GM12872 (cell line): ENCODE results near the gene PPA1.

Source experiments
- TF ChIP-seq, protein P1 (sequence below): IDR thresholded peaks from 3 replicates; pipeline ENCODE4 v1.5.1; 2011; ENCODE audit warnings: low read depth, mild to moderate bottlenecking, low read length, moderate library complexity; ENCODE audit not compliant: insufficient read depth

PPA1 gene

DNA sequence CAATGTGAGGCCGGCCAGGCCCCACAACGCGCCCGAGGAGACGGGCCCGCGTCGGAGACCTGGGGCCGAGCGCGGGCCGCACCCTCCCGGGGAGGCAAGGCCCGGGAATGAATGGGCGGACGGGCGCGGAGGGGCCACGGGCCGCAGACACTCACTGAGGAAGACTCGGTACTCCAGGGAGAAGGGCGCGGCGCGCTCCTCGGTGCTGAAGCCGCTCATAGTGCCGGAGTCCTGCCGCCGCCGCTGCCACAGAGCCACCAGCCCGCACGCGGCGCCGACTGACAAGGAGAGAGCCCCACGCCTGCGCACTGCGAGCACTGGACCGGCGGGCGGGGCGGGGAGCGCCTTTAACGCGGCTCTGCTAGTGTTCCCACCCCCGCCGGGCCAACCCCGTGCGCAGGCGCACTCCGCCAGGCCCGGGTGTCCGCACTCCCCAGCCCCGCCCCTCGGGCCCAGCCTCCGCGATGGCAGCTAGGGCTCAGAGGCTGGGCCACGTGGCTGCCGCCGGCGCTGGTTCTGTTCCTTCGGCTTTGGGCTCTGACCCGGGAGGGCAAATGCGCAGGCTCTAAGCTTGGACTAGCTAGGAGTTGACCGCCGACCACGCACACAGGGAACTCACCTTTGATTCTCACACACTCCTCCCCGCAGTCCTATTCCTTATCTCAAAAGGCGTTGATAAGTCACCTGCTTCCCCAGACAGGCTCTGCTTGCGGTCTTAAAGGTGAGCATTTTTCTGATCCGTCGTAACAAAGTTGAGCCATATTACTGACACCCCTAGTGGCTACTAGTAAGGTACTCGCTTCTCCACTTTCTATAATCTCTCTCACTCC, at the start of gene PPA1:
TSS of gene PPA1 (minus strand) at position 321 of the 830 bp plus-strand sequence. CDS start at position 219, 102 bp downstream.
- TF ChIP-seq, protein P1, sequence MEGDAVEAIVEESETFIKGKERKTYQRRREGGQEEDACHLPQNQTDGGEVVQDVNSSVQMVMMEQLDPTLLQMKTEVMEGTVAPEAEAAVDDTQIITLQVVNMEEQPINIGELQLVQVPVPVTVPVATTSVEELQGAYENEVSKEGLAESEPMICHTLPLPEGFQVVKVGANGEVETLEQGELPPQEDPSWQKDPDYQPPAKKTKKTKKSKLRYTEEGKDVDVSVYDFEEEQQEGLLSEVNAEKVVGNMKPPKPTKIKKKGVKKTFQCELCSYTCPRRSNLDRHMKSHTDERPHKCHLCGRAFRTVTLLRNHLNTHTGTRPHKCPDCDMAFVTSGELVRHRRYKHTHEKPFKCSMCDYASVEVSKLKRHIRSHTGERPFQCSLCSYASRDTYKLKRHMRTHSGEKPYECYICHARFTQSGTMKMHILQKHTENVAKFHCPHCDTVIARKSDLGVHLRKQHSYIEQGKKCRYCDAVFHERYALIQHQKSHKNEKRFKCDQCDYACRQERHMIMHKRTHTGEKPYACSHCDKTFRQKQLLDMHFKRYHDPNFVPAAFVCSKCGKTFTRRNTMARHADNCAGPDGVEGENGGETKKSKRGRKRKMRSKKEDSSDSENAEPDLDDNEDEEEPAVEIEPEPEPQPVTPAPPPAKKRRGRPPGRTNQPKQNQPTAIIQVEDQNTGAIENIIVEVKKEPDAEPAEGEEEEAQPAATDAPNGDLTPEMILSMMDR, result peak; percentile 40; the same call in 1 of the 3 replicates

DNA sequence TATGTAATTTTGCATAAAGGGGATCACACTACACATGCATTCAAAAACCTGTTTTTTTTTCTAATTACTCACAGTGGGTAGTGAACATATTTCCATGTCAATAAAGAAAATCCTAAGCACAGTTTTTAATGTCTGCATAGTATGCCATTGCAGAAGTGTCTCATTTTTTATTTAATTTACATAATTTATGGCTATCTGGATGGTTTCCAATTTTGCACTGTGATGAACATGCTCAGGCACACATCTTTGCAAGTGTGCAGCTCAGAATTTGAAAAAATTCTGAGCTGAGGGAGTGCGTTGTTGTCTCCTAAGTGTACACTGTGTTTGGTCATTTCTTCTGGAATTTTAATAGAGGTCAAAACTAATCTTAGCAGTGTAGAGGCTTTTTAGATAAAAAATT, 48.4 kb upstream of the PPA1 start:
- TF ChIP-seq, protein P1, result no peak

DNA sequence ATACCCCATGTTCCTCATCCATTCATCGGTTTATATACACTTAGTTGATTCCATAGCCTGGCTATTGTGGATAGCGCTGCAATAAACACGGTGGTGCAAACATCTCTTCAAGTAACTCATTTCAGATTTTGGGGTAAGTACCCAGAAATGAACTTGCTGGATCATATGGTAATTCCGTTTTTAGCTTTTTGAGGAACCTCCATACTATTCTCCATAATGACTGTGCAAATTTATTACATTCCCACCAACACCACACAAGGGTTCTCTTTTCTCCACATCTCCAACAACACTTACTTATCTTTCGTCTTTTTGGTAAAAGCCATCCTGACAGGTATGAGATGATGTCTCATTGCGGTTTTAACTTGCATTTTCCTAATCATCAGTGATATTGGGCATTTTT, 46.9 kb upstream of the PPA1 start:
- TF ChIP-seq, protein P1, result no peak

DNA sequence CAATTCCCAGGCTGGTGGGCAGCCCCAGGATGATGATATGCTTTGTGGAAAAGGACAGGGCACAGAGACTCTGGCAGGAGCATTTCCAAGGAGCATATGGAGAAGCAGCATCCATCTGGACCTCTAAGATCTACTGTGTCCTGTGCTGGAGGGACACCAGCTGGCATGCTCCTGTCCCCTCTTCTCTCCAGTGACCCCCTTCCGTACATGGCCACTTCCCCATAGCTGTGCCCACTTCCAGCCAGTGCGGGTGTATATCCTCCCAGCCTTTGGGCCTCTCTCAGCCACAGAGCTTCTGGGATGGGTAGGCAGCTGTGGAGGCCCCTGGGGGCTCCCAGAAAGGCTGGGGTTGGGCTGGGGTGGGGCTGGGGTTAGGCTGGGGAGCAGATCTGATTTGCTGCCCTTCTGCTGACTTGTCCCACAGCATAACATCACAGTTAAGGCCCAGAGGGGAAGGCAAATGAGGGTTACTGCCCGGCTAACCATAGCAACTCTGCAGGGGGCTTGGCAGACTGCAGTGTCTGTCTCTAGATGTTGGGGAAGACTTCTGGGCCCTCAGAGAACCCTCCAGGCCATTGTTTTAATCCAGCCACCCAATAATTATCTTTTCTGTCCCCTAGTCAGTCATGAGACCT, 44.3 kb upstream of the PPA1 start:
- TF ChIP-seq, protein P1, result no peak

DNA sequence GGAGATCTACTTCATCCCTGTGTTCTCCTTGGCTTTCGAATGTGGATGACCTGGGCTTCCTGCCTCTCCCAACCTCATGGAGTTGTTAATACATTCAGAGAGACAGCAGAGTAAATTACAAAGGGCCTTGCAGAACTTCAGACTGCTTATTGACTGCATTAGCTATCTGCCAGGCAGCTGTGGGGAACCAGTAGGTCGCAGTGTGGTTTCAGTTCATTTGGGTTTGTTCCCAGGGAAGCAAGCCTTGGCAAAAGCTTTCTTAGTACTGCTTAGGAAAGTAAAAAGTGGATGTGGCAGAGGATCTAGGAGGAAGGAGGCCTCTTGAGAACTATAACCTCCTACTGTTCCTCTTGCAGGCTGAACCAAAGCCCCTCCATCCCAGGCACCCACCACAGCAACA, 41.4 kb upstream of the PPA1 start:
- TF ChIP-seq, protein P1, result no peak

DNA sequence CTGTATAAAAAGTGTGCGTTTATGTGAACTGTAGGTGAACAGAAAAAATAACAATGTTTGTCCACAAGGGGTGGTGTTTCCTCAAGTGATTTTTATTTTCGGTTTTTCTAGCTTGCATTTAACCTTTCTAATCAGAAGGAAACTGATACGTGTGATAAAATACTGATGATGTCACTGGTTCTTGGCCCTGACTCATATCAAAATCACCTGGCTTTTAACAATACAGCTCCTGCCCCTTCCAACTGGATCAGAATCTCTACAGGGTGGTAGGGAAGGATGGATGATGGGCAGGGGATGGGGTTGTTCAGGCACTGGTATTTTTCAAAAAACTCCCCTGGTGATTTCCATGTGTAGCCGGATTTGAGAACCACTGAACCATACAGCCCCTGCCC, 39.7 kb upstream of the PPA1 start:
- TF ChIP-seq, protein P1, result peak; percentile 57

DNA sequence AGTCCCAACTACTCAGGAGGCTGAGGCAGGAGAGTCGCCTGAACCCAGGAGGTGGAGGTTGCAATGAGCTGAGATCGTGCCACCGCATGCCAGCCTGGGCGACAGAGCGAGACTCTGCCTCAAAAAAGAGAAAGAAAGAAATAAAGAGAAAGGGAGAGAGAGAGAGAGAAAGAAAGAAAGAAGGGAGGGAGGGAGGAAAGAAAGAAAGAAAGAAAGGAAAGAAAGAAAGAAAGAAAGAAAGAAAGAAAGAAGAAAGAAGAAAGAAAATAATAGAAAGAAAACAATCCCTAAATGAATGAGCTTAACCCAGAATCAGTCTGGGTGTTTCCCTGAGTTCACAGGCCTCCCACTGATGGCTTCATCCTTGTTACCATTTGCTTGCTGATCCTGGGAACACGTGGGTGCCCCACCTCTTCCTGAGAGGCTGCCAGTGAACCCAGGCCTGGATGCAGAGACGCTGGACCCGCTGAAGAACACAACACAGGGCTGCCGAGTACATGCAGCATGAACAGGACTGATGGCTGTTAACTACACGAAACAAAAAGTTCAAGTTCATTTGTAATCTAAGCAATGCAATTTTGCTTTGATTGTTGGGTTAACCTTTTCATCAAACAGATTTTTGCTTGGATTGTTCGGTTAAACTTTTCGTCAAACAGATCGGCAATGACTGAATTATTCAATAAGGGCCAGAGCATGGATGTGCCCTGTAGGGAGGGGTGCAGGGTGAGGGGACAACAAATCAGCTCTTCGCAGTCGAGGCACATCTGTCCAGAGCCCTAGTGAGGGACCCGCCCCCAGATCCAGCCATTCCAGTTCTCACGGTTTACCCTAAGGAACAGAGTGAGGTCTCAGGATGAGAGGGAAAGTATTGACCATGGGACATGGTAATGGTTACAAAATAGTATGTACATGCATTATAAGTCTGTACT, 39.0 kb upstream of the PPA1 start:
- TF ChIP-seq, protein P1, result no peak
